HepG2 (cell line): ENCODE measurements around the gene BCL6. TPM values are rescaled to one million over a fixed set of nuclear protein-coding genes. Genes with fewer than 3 reads are reported as not detected.

Experiments
- CAMTA2 ChIP-seq: sonication (generic); formaldehyde crosslinking; IDR thresholded peaks from 2 replicates; pipeline ENCODE4 v1.4.0; 2020; ENCODE audit warnings: mild to moderate bottlenecking, missing genetic modification reagents, borderline replicate concordance
- KLF6 ChIP-seq: IDR thresholded peaks from 2 replicates; pipeline ENCODE4 v1.8.0; 2016; ENCODE audit warnings: missing biosample characterization, missing genetic modification reagents
- RNF2 ChIP-seq: fragments of 450-650 bp; conservative IDR thresholded peaks from 2 replicates; pipeline ENCODE4 v1.6.1; 2016; ENCODE audit warnings: low read depth
- ZNF687 ChIP-seq: sonication (generic); formaldehyde crosslinking; IDR thresholded peaks from 2 replicates; pipeline ENCODE4 v1.5.1; 2020; ENCODE audit warnings: mild to moderate bottlenecking, missing genetic modification reagents, moderate library complexity
- ZXDC ChIP-seq: sonication (generic); formaldehyde crosslinking; IDR thresholded peaks from 2 replicates; pipeline ENCODE4 v1.5.0; 2020; ENCODE audit warnings: mild to moderate bottlenecking, missing genetic modification reagents
- polyA plus RNA-seq, 8 experiments: library from polyadenylated mRNA; depleted of rRNA in 3 of 8; stranded (reverse) in 7 of 8; unstranded in 1 of 8; fragments of >200 nt; fragmentation: Illumina TruSeq in 4 of 8; extraction: Trizol in 4 of 8; gene quantifications; 2 replicates each; pipeline versions ENCODE4 v1.2.1 to v1.2.3, GENCODE V29; 2011 to 2016; ENCODE audit warnings: low read depth in 4 of 8, missing spikeins in 1 of 8, mixed read lengths in 1 of 8; ENCODE audit not compliant: insufficient read depth in 1 of 8
- total RNA-seq, 5 experiments: library from RNA; depleted of rRNA; stranded (reverse); fragments of >200 nt; fragmentation: Illumina TruSeq; extraction: Trizol; gene quantifications; 2 replicates each; pipeline ENCODE4 v1.2.3, GENCODE V29; 2016; ENCODE audit warnings: low read depth in 1 of 5

Gene BCL6
- total and polyA plus RNA-seq, 2 of the 13 experiments (the other 11 are each of a cell fraction or from before 2014, with no cell fraction given): 21.2 to 53.7 TPM

GRCh38 chr3:187720337-187720670 lies 25.0 kb downstream of the BCL6 start (continued):
- 0 out of 2 replicates have a peak, but pooled peaks have one; percentile 6 for TF ChIP-seq CAMTA2 (CRISPR knock-in tag)
- no peak for TF ChIP-seq RNF2
- 0 out of 2 replicates have a peak, but pooled peaks have one; percentile 74 for TF ChIP-seq ZNF687 (CRISPR knock-in tag)
- 0 out of 2 replicates have a peak, but pooled peaks have one; percentile 62 for TF ChIP-seq ZXDC (CRISPR knock-in tag)
- TF ChIP-seq KLF6 (CRISPR knock-in tag): 0 out of 2 replicates have a peak, but pooled peaks have one; percentile 0
